ENCODE results near the gene PRKACA.

GRCh38 chr19:14119146-14119545 is 1.6 kb upstream of the PRKACA start:
- TF ChIP-seq CTCF (tag by site-specific recombination; IDR thresholded peaks at IDR 0.05) (no peak), SP2 (tag by site-specific recombination; IDR thresholded peaks at IDR 0.05) (no peak), ZBTB21 (tag by site-specific recombination; IDR thresholded peaks at IDR 0.05) (no peak), TCF7L2 (IDR thresholded peaks at IDR 0.05; ENCODE audit: borderline replicate concordance, low read depth, low read length) (no peak), ZNF561 (tag by site-specific recombination; IDR thresholded peaks at IDR 0.05; ENCODE audit: borderline replicate concordance) (no peak), ZNF777 (tag by site-specific recombination; IDR thresholded peaks at IDR 0.05; ENCODE audit: borderline replicate concordance) (no peak), ZNF146 (tag by site-specific recombination; IDR thresholded peaks at IDR 0.05) (no peak), ATF2 (tag by site-specific recombination; IDR thresholded peaks at IDR 0.05; ENCODE audit: low read depth) (no peak)

Measured in HEK293 (cell line).